IMR-90 (cell line): ENCODE measurements around the gene UST. TPM values are rescaled to one million over a fixed set of nuclear protein-coding genes. Genes with fewer than 3 reads are reported as not detected.

Experiments used
- ATAC-seq: fragments of 200-7000 bp; cut with Tn5 transposase; 2 replicates; pipeline ENCODE4 v1.9.1; 2020; ENCODE audit warnings: low read depth, mild to moderate bottlenecking, moderate library complexity
- BruUV-seq: library from RNA; stranded (reverse); fragments of 400-500 nt; replicated peaks from 2 replicates; lab custom pipeline; 2021; lab: Mats Ljungman, UMichigan
- CTCF ChIA-PET: fragments of 300-600 bp; formaldehyde crosslinking; extraction: SDS; loops from one replicate; lab custom pipeline; 2021; ENCODE audit warnings: antibody characterized with exemption; lab: Yijun Ruan, JAX
- POLR2A ChIA-PET: fragments of 300-600 bp; sonication (Branson Sonifier 250); formaldehyde crosslinking; loops from one replicate; lab custom pipeline; 2022; ENCODE audit warnings: antibody characterized with exemption; ENCODE audit not compliant: unreplicated experiment; lab: Charles Lee
- DNase-seq: peaks from one replicate; pipeline ENCODE4 v3.0.0; 2013
- H2AFZ ChIP-seq: replicated peaks from 2 replicates; pipeline ENCODE3; 2013; ENCODE audit warnings: low read length, mild to moderate bottlenecking; ENCODE audit not compliant: poor library complexity
- H2AK5ac ChIP-seq: 2 replicates; pipeline ENCODE4 v1.6.1; 2013; ENCODE audit warnings: low read depth, low read length, inconsistent platforms
- H2AK9ac ChIP-seq: replicated peaks from 2 replicates; pipeline ENCODE3; 2013; ENCODE audit warnings: mild to moderate bottlenecking, low read depth, low read length, moderate library complexity; ENCODE audit not compliant: poor library complexity
- H2BK120ac ChIP-seq: 2 replicates; pipeline ENCODE4 v1.6.1; 2013; ENCODE audit warnings: low read depth, low read length, inconsistent platforms
- H2BK15ac ChIP-seq: 3 replicates; pipeline ENCODE4 v1.6.1; 2013; ENCODE audit warnings: low read depth, low read length, inconsistent platforms
- H2BK20ac ChIP-seq: 2 replicates; pipeline ENCODE4 v1.6.1; 2013; ENCODE audit warnings: low read depth, mild to moderate bottlenecking, inconsistent platforms, low read length, moderate library complexity
- H2BK5ac ChIP-seq: 2 replicates; pipeline ENCODE4 v1.6.1; 2013; ENCODE audit warnings: mild to moderate bottlenecking, low read depth, low read length, inconsistent platforms; ENCODE audit not compliant: poor library complexity, severe bottlenecking
- H3K14ac ChIP-seq: replicated peaks from 2 replicates; pipeline ENCODE4 v1.6.1; 2013; ENCODE audit warnings: low read depth, low read length, inconsistent platforms
- H3K18ac ChIP-seq: 2 replicates; pipeline ENCODE4 v1.6.1; 2013; ENCODE audit warnings: low read depth, low read length, control low read depth
- H3K23ac ChIP-seq: 2 replicates; pipeline ENCODE4 v1.6.1; 2013; ENCODE audit warnings: low read depth, low read length, inconsistent platforms
- H3K27ac ChIP-seq: 2 replicates; pipeline ENCODE4 v1.5.1; 2013; ENCODE audit warnings: mild to moderate bottlenecking, control low read depth, low read length; ENCODE audit not compliant: insufficient read depth
- H3K27me3 ChIP-seq: 2 replicates; pipeline ENCODE4 v1.6.1; 2013; ENCODE audit warnings: low read length; ENCODE audit not compliant: control insufficient read depth, insufficient read depth
- H3K36me3 ChIP-seq: 2 replicates; pipeline ENCODE4 v1.6.1; 2013; ENCODE audit warnings: low read length, mixed read lengths; ENCODE audit not compliant: control insufficient read depth, insufficient read depth
- H3K4ac ChIP-seq: 2 replicates; pipeline ENCODE4 v1.6.1; 2013; ENCODE audit warnings: low read depth, low read length, inconsistent platforms
- H3K4me1 ChIP-seq: 2 replicates; pipeline ENCODE4 v1.6.1; 2013; ENCODE audit warnings: low read length, mixed read lengths; ENCODE audit not compliant: control insufficient read depth, insufficient read depth
- H3K4me2 ChIP-seq: 2 replicates; pipeline ENCODE4 v1.6.1; 2013; ENCODE audit warnings: low read depth, mild to moderate bottlenecking, control low read depth, low read length, moderate library complexity
- H3K4me3 ChIP-seq: 2 replicates; pipeline ENCODE4 v1.5.1; 2013; ENCODE audit warnings: low read depth, mild to moderate bottlenecking, control low read depth, low read length, moderate library complexity; ENCODE audit not compliant: insufficient read depth
- H3K56ac ChIP-seq: 2 replicates; pipeline ENCODE4 v1.6.1; 2013; ENCODE audit warnings: low read length, inconsistent platforms; ENCODE audit not compliant: insufficient read depth; ENCODE audit errors: extremely low read depth
- H3K79me1 ChIP-seq, 2 experiments: 2 replicates each; pipeline ENCODE4 v1.6.1; 2013; ENCODE audit warnings: low read length in 2 of 2, inconsistent platforms in 1 of 2, low read depth in 1 of 2
- H3K9ac ChIP-seq: 2 replicates; pipeline ENCODE4 v1.6.1; 2013; ENCODE audit warnings: low read depth, low read length, control low read depth
- H3K9me1 ChIP-seq: 2 replicates; pipeline ENCODE4 v1.6.1; 2013; ENCODE audit warnings: low read length, inconsistent platforms; ENCODE audit not compliant: insufficient read depth
- H3K9me3 ChIP-seq: 2 replicates; pipeline ENCODE4 v1.6.1; 2013; ENCODE audit warnings: low read length; ENCODE audit not compliant: control insufficient read depth, insufficient read depth
- H4K20me1 ChIP-seq: 2 replicates; pipeline ENCODE4 v1.6.1; 2013; ENCODE audit warnings: low read length, inconsistent platforms; ENCODE audit not compliant: insufficient read depth
- H4K5ac ChIP-seq: 2 replicates; pipeline ENCODE4 v1.6.1; 2013; ENCODE audit warnings: mild to moderate bottlenecking, low read depth, low read length, control low read depth
- H4K8ac ChIP-seq, 2 experiments: 2 replicates each; pipeline ENCODE4 v1.6.1; 2013; ENCODE audit warnings: low read depth in 2 of 2, low read length in 2 of 2, control low read depth in 1 of 2, inconsistent platforms in 1 of 2
- H4K91ac ChIP-seq: 2 replicates; pipeline ENCODE4 v1.6.1; 2013; ENCODE audit warnings: low read depth, low read length, inconsistent platforms; ENCODE audit not compliant: insufficient read depth
- BHLHE40 ChIP-seq: fragments of 150-350 bp; IDR thresholded peaks from 2 replicates; pipeline ENCODE4 v1.6.1; 2016; ENCODE audit warnings: mild to moderate bottlenecking, low read depth, low read length
- CEBPB ChIP-seq: IDR thresholded peaks from 2 replicates; pipeline ENCODE4 v1.6.1; 2012; ENCODE audit warnings: low read depth, low read length, improper control_type of control experiment
- FOS ChIP-seq: fragments of 150-350 bp; IDR thresholded peaks from 2 replicates; pipeline ENCODE4 v1.6.1; 2016; ENCODE audit warnings: low read depth, low read length
- MAFK ChIP-seq: IDR thresholded peaks from 2 replicates; pipeline ENCODE4 v1.6.1; 2012; ENCODE audit warnings: low read depth, low read length, improper control_type of control experiment
- MAZ ChIP-seq: IDR thresholded peaks from 2 replicates; pipeline ENCODE4 v1.6.1; 2012; ENCODE audit warnings: low read depth, mild to moderate bottlenecking, low read length, improper control_type of control experiment, moderate library complexity, borderline replicate concordance
- NFE2L2 ChIP-seq: fragments of 150-350 bp; IDR thresholded peaks from 2 replicates; pipeline ENCODE4 v1.6.1; 2016; ENCODE audit warnings: low read depth, mild to moderate bottlenecking, low read length
- RAD21 ChIP-seq: IDR thresholded peaks from 2 replicates; pipeline ENCODE4 v1.6.1; 2012; ENCODE audit warnings: low read length, improper control_type of control experiment
- SMC3 ChIP-seq: fragments of 150-350 bp; IDR thresholded peaks from 2 replicates; pipeline ENCODE4 v1.6.1; 2016; ENCODE audit warnings: low read depth, mild to moderate bottlenecking, antibody characterized with exemption, low read length, moderate library complexity
- WGBS, 2 experiments: methylation state at CpG; one replicate each; pipeline versions ENCODE4 v1.1.5 to v1.1.7; 2013; ENCODE audit warnings: missing lambda C conversion rate in 2 of 2; ENCODE audit not compliant: insufficient read length in 1 of 2; ENCODE audit errors: extremely low coverage in 2 of 2; 5-methylcytosine and 5-hydroxymethylcytosine counted together
- dilution Hi-C: fragments of 300-500 bp; cut with HindIII; formaldehyde crosslinking; loops from one replicate; pipeline ENCODE4 v1.14.3; 2018; ENCODE audit warnings: low sequenced_read_pairs; ENCODE audit not compliant: unreplicated experiment
- in situ Hi-C: fragments of 300-500 bp; cut with MboI; formaldehyde crosslinking; loops from 3 replicates; pipeline ENCODE4 v1.14.3; 2019; ENCODE audit warnings: low sequenced_read_pairs, inconsistent platforms, mixed read lengths
- intact Hi-C: fragments of 100-400 bp; cut with micrococcal nuclease; formaldehyde crosslinking; loops from 2 replicates; pipeline ENCODE4 v1.10.0; 2022
- polyA plus RNA-seq, 3 experiments: library from polyadenylated mRNA; depleted of rRNA; stranded (reverse); fragments of >200 nt; gene quantifications; 2 replicates each; pipeline ENCODE4 v1.2.3, GENCODE V29; 2012; ENCODE audit warnings: low replicate concordance in 1 of 3
- total RNA-seq: library from RNA; depleted of rRNA; stranded (reverse); fragments of >200 nt; gene quantifications from 2 replicates; pipeline ENCODE4 v1.2.3, GENCODE V29; 2012
- TF ChIP-seq, protein P1 (sequence below): fragments of 150-350 bp; IDR thresholded peaks from 2 replicates; pipeline ENCODE4 v1.6.1; 2017; ENCODE audit warnings: mild to moderate bottlenecking, antibody characterized with exemption, low read length, low read depth

UST gene
- total and polyA plus RNA-seq, 2 of the 4 experiments (the other 2 are of a cell fraction): 7.7 to 13.8 TPM

DNA sequence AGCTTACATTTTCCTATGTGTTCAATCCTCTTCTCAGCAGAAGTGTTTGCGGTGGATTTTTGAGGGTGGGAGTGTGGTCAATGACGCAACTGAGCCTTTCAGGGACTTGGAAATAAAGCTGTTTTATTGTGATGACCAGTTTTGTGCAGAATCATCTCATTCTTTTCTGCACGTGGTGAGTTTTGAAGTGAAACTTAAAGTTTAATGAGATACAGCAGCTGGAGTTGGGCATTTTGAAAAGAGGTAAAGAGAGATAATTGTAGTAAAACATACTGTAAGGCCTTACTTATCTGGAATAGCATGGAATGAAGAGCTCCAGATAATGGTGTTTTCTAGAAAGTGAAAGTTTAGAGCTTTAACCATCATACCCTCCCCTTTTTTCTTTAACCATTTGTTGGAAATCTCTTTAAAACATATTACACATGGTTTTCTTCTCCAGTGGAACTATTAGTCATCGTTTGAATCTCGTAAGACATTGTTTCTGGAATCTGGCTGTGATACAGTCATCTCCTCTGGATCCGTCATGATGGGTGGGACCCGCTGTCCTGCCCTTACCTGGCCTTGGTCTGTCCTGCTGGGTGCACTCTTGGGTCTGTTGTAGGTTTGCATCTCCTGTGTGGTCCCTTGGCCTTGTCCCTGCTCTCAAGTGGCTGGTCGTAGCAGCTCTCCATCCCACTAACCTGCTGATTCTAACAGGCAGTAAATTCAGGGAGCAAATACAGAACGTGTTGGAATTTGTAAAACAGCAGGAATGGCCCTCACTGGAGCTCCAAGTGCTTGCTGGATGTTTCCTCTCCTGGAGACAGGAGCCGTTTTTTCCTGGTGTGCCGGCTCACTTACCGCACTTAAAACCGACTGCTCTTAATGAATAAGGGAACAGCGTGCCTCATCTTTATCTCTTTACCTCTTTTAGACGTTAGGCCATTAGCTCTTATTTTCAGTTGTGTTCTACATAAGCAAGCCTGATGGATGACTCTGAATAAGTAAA is 29.8 kb downstream of the UST start:
- peak overlapping the region; percentile 46 for H2BK20ac ChIP-seq
- H4K8ac ChIP-seq: peak overlapping the region in 1 of 2 experiments; percentile 33; a peak in 1 of 4 replicates
- H3K4me3 ChIP-seq: peak overlapping the region; percentile 26; the same call in 1 of the 2 replicates
- peak; percentile 82 for DNase-seq
- H2AK5ac ChIP-seq: peak overlapping the region; percentile 45; the same call in 1 of the 2 replicates
- ATAC-seq: peak; percentile 92
- peak overlapping the region; percentile 44 for H3K4ac ChIP-seq
- H3K9me3 ChIP-seq: no peaks in the 10 kb centered on the region
- peak overlapping the region; percentile 17 for H2AK9ac ChIP-seq
- H3K9me1 ChIP-seq: peaks cover 12% of the 10 kb centered on the region
- no peaks in the 10 kb centered on the region for H3K27me3 ChIP-seq
- TF ChIP-seq MAFK: peak; percentile 11; the same call in 1 of the 2 replicates
- TF ChIP-seq SMC3: no peak
- TF ChIP-seq NFE2L2: no peak
- TF ChIP-seq FOS: peak; percentile 59; the same call in 1 of the 2 replicates
- TF ChIP-seq MAZ: no peak
- peak; percentile 6; the same call in 1 of the 2 replicates for TF ChIP-seq BHLHE40
- peak; percentile 73 for TF ChIP-seq CEBPB
- no peak for TF ChIP-seq RAD21
- TF ChIP-seq, protein P1, sequence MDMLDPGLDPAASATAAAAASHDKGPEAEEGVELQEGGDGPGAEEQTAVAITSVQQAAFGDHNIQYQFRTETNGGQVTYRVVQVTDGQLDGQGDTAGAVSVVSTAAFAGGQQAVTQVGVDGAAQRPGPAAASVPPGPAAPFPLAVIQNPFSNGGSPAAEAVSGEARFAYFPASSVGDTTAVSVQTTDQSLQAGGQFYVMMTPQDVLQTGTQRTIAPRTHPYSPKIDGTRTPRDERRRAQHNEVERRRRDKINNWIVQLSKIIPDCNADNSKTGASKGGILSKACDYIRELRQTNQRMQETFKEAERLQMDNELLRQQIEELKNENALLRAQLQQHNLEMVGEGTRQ: peak; percentile 18; the same call in 1 of the 2 replicates
- H3K4me2 ChIP-seq: peak overlapping the region; percentile 95
- WGBS, 2 experiments: 24% methylated on average over 4 of the region's 15 CpGs; no CpG with 5 or more reads in 1 of the 2 experiments
- H3K4me1 ChIP-seq: peaks cover 9% of the 10 kb centered on the region
- peak overlapping the region; percentile 46; the same call in 1 of the 2 replicates for H4K5ac ChIP-seq
- intact Hi-C loops: no loop called here
- no peak overlapping the region for H4K91ac ChIP-seq
- H3K23ac ChIP-seq: peak overlapping the region; percentile 41; the same call in 1 of the 2 replicates
- H2BK15ac ChIP-seq: no peak overlapping the region
- no peak overlapping the region for H3K56ac ChIP-seq
- peak overlapping the region; percentile 71 for H2AFZ ChIP-seq
- 0 out of 2 replicates have a peak overlapping the region, but pooled peaks have one; percentile 11 for H2BK120ac ChIP-seq
- H3K36me3 ChIP-seq: no peaks in the 10 kb centered on the region
- CTCF ChIA-PET: no interaction called here
- H3K79me1 ChIP-seq: peaks cover 21 to 29% of the 10 kb centered on the region in 2 experiments
- dilution Hi-C loops: no loop called here
- no peak overlapping the region for H2BK5ac ChIP-seq
- H3K18ac ChIP-seq: peak overlapping the region; percentile 16; the same call in 1 of the 2 replicates
- no peak overlapping the region for H3K27ac ChIP-seq
- BruUV-seq: no TSS peak
- peaks cover 15% of the 10 kb centered on the region for H4K20me1 ChIP-seq
- in situ Hi-C loops: no loop called here
- POLR2A ChIA-PET: no interaction called here
- peak overlapping the region; percentile 57 for H3K14ac ChIP-seq
- peak overlapping the region; percentile 48 for H3K9ac ChIP-seq
